Glomerular visceral epithelial cell (primary cell): ENCODE data around the gene CNOT8.
"Not testable (repeated sequence)": the region's sequence is repeated elsewhere in the genome, so short reads cannot be mapped to it uniquely, and the experiment has no call there.

Experiments used
- DNase-seq: peaks from one replicate; pipeline ENCODE4 v3.0.0-alpha.2; 2016; ENCODE audit errors: extremely low spot score

CNOT8 gene

GRCh38 chr5:154858297-154858971, at the start of gene CNOT8:
CNOT8 (plus strand) TSS chr5:154858627; CDS start chr5:154863279, 4,652 bp downstream.
- peak; percentile 99 for DNase-seq

DNA sequence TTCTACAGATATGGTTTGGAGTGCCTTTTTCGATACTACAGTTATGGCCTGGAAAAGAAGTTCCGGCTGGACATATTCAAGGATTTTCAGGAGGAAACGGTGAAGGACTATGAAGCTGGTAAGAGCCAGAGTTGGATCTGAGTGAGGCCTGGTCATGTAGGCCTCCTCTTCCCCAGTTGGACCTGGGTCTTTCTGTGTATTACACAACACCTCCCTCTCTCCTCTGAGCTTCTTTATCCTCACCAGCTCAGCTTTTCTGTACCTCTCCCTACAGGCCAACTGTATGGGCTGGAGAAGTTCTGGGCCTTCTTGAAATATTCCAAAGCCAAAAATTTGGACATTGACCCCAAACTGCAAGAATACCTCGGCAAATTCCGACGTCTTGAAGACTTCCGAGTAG, 47.2 kb upstream of the CNOT8 start:
- DNase-seq, result no peak

- DNase-seq, result peak; percentile 75
Observed at GRCh38 chr5:154811653-154812465, 46.6 kb upstream of the CNOT8 start.

DNA sequence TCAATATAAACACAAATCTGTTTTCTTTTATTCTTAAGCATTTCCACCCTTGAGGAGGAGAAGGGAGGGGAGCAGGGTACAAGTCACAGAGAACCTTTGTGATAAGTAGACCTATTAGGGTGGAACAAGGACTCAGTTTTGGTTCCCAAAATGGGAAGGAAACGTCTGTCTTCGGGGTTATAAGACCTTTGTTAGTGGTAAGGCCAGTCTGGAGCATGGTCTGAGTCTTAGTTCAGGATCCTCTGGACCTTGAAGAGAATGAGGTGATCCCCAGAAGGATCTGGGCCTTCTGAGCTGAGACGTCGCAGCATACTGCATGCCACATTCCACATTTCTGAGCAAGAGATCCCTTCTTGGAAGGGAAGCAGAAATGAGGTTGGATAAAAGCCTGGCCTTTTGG, 45.3 kb upstream of the CNOT8 start:
- no peak for DNase-seq

- no peak for DNase-seq
Observed at GRCh38 chr5:154813736-154814135, 44.7 kb upstream of the CNOT8 start.

- DNase-seq, result no peak
Observed at GRCh38 chr5:154815025-154815424, 43.4 kb upstream of the CNOT8 start.

GRCh38 chr5:154815684-154816247, 42.7 kb upstream of the CNOT8 start:
- no peak for DNase-seq

DNA sequence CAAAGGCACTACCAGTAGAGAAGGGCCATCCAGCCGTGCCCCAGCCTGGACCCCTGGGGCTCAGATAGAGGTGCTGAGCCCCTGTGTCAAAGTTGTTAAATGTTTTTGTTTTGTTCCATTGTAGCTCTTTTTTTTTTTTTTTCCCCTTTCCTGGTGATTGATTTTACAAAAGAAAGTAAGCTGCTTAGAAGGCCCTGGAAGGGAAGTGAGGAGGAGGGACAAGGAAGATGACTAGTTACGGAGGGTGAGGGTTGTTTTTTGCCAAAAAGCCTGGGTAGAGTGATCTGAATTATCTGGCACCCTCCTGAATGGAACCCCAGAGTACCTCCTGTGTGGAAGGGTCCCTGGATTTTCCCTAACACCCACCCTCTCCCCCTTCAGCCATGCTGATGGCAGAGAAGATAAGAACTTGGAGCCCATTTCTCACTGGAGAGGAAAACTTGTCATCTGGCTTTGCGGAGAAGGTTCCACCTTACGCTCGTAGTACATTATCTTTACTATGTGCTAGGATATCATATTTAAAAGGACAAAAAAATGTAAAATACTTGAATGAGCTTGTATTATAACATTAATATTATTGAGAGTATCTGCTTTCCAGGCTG, 41.4 kb upstream of the CNOT8 start:
- DNase-seq, result no peak

DNA sequence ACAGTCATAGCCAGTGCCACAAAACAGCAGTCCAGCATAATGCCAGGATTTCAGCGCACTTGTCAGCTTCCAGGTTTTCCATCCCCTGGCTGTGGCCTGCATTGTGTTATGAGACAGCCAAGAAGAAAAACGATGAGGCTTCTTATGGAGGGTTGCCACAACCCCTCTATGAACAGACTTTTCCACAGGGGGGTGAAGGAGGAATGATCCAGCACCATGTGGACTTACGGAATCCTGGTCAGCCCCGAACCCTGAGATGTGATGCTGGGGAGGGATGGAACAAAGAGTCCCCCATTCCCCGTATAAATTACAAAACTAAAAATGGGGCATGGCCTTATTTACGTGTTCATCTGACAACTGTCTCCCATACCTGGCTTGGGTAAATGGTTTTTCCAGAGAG, 40.6 kb upstream of the CNOT8 start:
- DNase-seq, result no peak

- DNase-seq, result no peak
Observed at GRCh38 chr5:154818471-154819116, 39.8 kb upstream of the CNOT8 start.

DNA sequence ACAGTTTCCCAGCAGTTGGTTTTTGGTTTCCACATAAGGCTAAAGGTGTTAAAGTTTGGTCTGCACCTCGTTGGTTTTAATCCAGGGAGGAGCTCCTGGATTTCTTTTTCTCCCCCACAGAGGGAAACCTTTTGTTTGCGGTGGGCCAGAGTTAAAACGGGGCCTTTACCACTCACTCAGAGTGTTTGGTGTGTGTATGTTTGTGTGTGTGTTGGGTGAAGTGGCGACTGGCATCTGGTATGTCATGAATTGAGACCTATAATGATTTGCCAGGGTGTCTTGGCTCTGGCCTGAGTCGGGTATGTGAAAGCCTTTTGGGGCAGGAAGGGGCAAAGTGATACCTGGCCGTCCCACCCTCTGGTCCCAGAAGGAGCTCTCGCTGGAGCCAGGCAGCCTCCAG, 38.9 kb upstream of the CNOT8 start:
- DNase-seq, result no peak

GRCh38 chr5:154820383-154820782, 38.0 kb upstream of the CNOT8 start:
- DNase-seq, result no peak

GRCh38 chr5:154822896-154823295, 35.5 kb upstream of the CNOT8 start:
- not testable (repeated sequence) for DNase-seq

DNA sequence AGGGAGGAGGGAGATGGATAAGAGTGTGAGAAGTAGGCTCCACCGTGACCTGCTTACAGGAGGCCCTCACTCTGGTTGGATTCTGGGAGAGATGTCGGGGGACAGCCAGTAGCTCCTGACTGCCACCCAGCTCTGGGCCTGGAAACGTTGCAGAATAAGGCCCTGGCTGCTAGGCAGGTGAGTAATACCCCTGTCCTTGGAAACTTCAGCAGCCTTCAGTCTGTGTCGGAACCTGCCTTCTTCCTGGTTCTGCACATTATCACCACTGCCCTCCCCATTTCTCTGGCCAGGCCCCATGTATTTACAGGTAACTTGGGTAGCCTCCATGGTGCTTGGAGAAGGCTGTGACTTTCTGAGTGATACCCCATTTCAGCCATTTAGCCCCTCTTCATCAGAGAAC, 34.8 kb upstream of the CNOT8 start:
- DNase-seq, result no peak

- DNase-seq, result no peak
Observed at GRCh38 chr5:154824070-154824469, 34.4 kb upstream of the CNOT8 start.

- DNase-seq, result peak; percentile 33
Observed at GRCh38 chr5:154829181-154829588, 29.2 kb upstream of the CNOT8 start.

GRCh38 chr5:154829589-154830218, 28.7 kb upstream of the CNOT8 start:
- peak; percentile 89 for DNase-seq

- DNase-seq, result peak; percentile 69
Observed at GRCh38 chr5:154830219-154830595, 28.2 kb upstream of the CNOT8 start.

- DNase-seq, result no peak
Observed at GRCh38 chr5:154830596-154830995, 27.8 kb upstream of the CNOT8 start.

- no peak for DNase-seq
Observed at GRCh38 chr5:154831451-154831850, 27.0 kb upstream of the CNOT8 start.

GRCh38 chr5:154832804-154833203, 25.6 kb upstream of the CNOT8 start:
- DNase-seq, result not testable (repeated sequence)

DNA sequence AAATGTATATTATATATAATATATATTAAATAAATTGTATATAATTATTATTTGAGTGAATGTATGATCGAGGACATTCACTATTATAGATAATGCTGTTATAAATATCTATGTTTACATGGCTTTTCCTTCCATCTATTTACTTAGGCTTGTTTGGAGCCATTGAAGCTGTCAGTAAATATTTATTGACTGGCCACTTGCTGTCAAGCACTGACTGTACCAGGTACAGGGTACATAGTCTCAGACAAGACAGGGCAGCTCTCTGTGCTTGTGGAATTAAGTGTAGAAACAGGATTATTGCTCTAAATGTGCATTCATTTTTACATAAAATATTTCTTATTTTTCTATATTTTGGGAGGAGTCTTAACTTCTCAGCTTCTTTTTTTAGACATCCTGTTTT, 24.4 kb upstream of the CNOT8 start:
- DNase-seq, result no peak
